H9 (cell line): ENCODE results near the gene BCL6. TPM values are rescaled to one million over a fixed set of nuclear protein-coding genes. Genes with fewer than 3 reads are reported as not detected.
A peak's percentile ranks its signal among the peaks of the same experiment; 100 is the strongest.

Source experiments
- DNase-seq: peaks from one replicate; pipeline ENCODE4 v3.0.0-alpha.2; 2017
- H2AFZ ChIP-seq: one replicate; pipeline ENCODE4 v1.6.1; 2013; ENCODE audit warnings: mild to moderate bottlenecking, low read length, control low read depth, moderate library complexity
- H2AK5ac ChIP-seq: 2 replicates; pipeline ENCODE4 v1.6.1; 2013; ENCODE audit warnings: low read length, control low read depth, mixed read lengths; ENCODE audit not compliant: insufficient read length
- H2BK120ac ChIP-seq: one replicate; pipeline ENCODE4 v1.6.1; 2013; ENCODE audit warnings: low read depth, mild to moderate bottlenecking, low read length, control low read depth, inconsistent platforms; ENCODE audit not compliant: poor library complexity, severe bottlenecking
- H2BK12ac ChIP-seq: 2 replicates; pipeline ENCODE4 v1.6.1; 2013; ENCODE audit warnings: low read length, control low read depth, mixed read lengths, low read depth; ENCODE audit not compliant: insufficient read length
- H2BK15ac ChIP-seq: 2 replicates; pipeline ENCODE4 v1.6.1; 2013; ENCODE audit warnings: low read depth, low read length, control low read depth
- H2BK20ac ChIP-seq: one replicate; pipeline ENCODE4 v1.6.1; 2013; ENCODE audit warnings: low read depth, mild to moderate bottlenecking, low read length, control low read depth, inconsistent platforms; ENCODE audit not compliant: poor library complexity, severe bottlenecking
- H2BK5ac ChIP-seq: 2 replicates; pipeline ENCODE4 v1.6.1; 2013; ENCODE audit warnings: low read length, control low read depth, mixed read lengths; ENCODE audit not compliant: insufficient read length
- H3K14ac ChIP-seq: 2 replicates; pipeline ENCODE4 v1.6.1; 2013; ENCODE audit warnings: low read length, control low read depth; ENCODE audit not compliant: insufficient read depth
- H3K18ac ChIP-seq: 2 replicates; pipeline ENCODE4 v1.6.1; 2013; ENCODE audit warnings: low read depth, mild to moderate bottlenecking, mixed read lengths, low read length, control low read depth; ENCODE audit not compliant: insufficient read length
- H3K23ac ChIP-seq: 2 replicates; pipeline ENCODE4 v1.6.1; 2013; ENCODE audit warnings: low read length, control low read depth, mixed read lengths, low read depth; ENCODE audit not compliant: insufficient read length
- H3K23me2 ChIP-seq: 2 replicates; pipeline ENCODE4 v1.6.1; 2013; ENCODE audit warnings: low read depth, mild to moderate bottlenecking, mixed read lengths, low read length, control low read depth; ENCODE audit not compliant: insufficient read length, poor library complexity, severe bottlenecking
- H3K27ac ChIP-seq: 2 replicates; pipeline ENCODE4 v1.5.1; 2013; ENCODE audit warnings: low read length, control low read depth, mixed read lengths, low read depth; ENCODE audit not compliant: insufficient read length
- H3K27me3 ChIP-seq: 2 replicates; pipeline ENCODE4 v1.6.1; 2013; ENCODE audit warnings: low read length, control low read depth, inconsistent platforms; ENCODE audit not compliant: insufficient read depth
- H3K4ac ChIP-seq: 2 replicates; pipeline ENCODE4 v1.6.1; 2013; ENCODE audit warnings: low read depth, mild to moderate bottlenecking, control low read depth, inconsistent platforms, low read length, moderate library complexity
- H3K4me1 ChIP-seq: 2 replicates; pipeline ENCODE4 v1.6.1; 2013; ENCODE audit warnings: low read length, control low read depth, inconsistent platforms; ENCODE audit not compliant: insufficient read depth
- H3K4me2 ChIP-seq: 2 replicates; pipeline ENCODE4 v1.6.1; 2013; ENCODE audit warnings: low read length, control low read depth, mixed read lengths; ENCODE audit not compliant: insufficient read length, insufficient read depth
- H3K56ac ChIP-seq: 2 replicates; pipeline ENCODE4 v1.6.1; 2013; ENCODE audit warnings: low read depth, mild to moderate bottlenecking, mixed read lengths, low read length, control low read depth; ENCODE audit not compliant: insufficient read length
- H3K79me1 ChIP-seq: 2 replicates; pipeline ENCODE4 v1.6.1; 2013; ENCODE audit warnings: low read depth, mild to moderate bottlenecking, moderate library complexity, low read length, control low read depth, inconsistent platforms; ENCODE audit not compliant: insufficient read depth, poor library complexity, severe bottlenecking
- H3K79me2 ChIP-seq: 2 replicates; pipeline ENCODE4 v1.6.1; 2013; ENCODE audit warnings: low read length, control low read depth, inconsistent platforms; ENCODE audit not compliant: insufficient read depth
- H3K9ac ChIP-seq: 2 replicates; pipeline ENCODE4 v1.6.1; 2013; ENCODE audit warnings: low read length, control low read depth, mixed read lengths; ENCODE audit not compliant: insufficient read length; ENCODE audit errors: extremely low read depth
- H3K9me3 ChIP-seq: one replicate; pipeline ENCODE4 v1.6.1; 2013; ENCODE audit warnings: low read depth, low read length, inconsistent platforms; ENCODE audit not compliant: control insufficient read depth
- H3T11ph ChIP-seq: one replicate; pipeline ENCODE4 v1.6.1; 2013; ENCODE audit warnings: mild to moderate bottlenecking, low read length, control low read depth, inconsistent platforms
- H4K20me1 ChIP-seq: one replicate; pipeline ENCODE4 v1.6.1; 2013; ENCODE audit not compliant: control insufficient read depth, insufficient read length, insufficient read depth
- H4K5ac ChIP-seq: 2 replicates; pipeline ENCODE4 v1.6.1; 2013; ENCODE audit warnings: low read depth, mild to moderate bottlenecking, mixed read lengths, low read length, control low read depth; ENCODE audit not compliant: insufficient read length
- H4K8ac ChIP-seq: replicated peaks from 2 replicates; pipeline ENCODE4 v1.6.1; 2013; ENCODE audit warnings: low read length, control low read depth, mixed read lengths, low read depth; ENCODE audit not compliant: insufficient read length
- H4K91ac ChIP-seq: 2 replicates; pipeline ENCODE4 v1.6.1; 2013; ENCODE audit warnings: low read depth, mild to moderate bottlenecking, moderate library complexity, mixed read lengths, low read length, control low read depth; ENCODE audit not compliant: insufficient read length
- H3K27ac Mint-ChIP-seq, 3 experiments: 2 replicates in 2 of 3; 3 replicates in 1 of 3; pipeline ENCODE4 v1.8.0; 2020 to 2021; ENCODE audit warnings: mixed read lengths in 3 of 3, mild to moderate bottlenecking in 1 of 3, moderate library complexity in 1 of 3
- H3K27me3 Mint-ChIP-seq: 2 replicates; pipeline ENCODE4 v1.8.0; 2021; ENCODE audit warnings: low read depth, mild to moderate bottlenecking, moderate library complexity, mixed read lengths
- H3K36me3 Mint-ChIP-seq, 3 experiments: 2 replicates in 2 of 3; 3 replicates in 1 of 3; pipeline ENCODE4 v1.8.0; 2020 to 2021; ENCODE audit warnings: low read depth in 3 of 3, mixed read lengths in 3 of 3; ENCODE audit not compliant: insufficient read depth in 1 of 3
- H3K4me1 Mint-ChIP-seq, 2 experiments: 2 replicates each; pipeline ENCODE4 v1.8.0; 2020; ENCODE audit warnings: mixed read lengths in 2 of 2
- H3K4me3 Mint-ChIP-seq, 2 experiments: 2 replicates in 1 of 2; 3 replicates in 1 of 2; pipeline ENCODE4 v1.8.0; 2020 to 2021; ENCODE audit warnings: mild to moderate bottlenecking in 2 of 2, mixed read lengths in 2 of 2, moderate library complexity in 1 of 2
- H3K9me3 Mint-ChIP-seq, 2 experiments: 2 replicates in 1 of 2; 3 replicates in 1 of 2; pipeline ENCODE4 v1.8.0; 2020; ENCODE audit warnings: mild to moderate bottlenecking in 2 of 2, mixed read lengths in 2 of 2, moderate library complexity in 1 of 2
- WGBS: extraction: QIAGEN DNeasy Blood & Tissue Kit; methylation state at CpG from one replicate; pipeline ENCODE4 v1.1.7; 2013; ENCODE audit warnings: missing lambda C conversion rate, low lambda C conversion rate, mixed read lengths; ENCODE audit not compliant: insufficient read length; ENCODE audit errors: extremely low coverage; 5-methylcytosine and 5-hydroxymethylcytosine counted together
- total RNA-seq: library from RNA; stranded (reverse); gene quantifications from 2 replicates; pipeline ENCODE4 v1.2.1, GENCODE V29; 2021
- TF ChIP-seq, protein P1 (sequence below): fragments of 200-600 bp; sonication (generic); conservative IDR thresholded peaks from 3 replicates; pipeline ENCODE4 v1.8.0; 2021; ENCODE audit warnings: antibody characterized with exemption, mild to moderate bottlenecking

The BCL6 gene
- total RNA-seq, 1 experiment from 2014 or later = 3.4 TPM

DNA sequence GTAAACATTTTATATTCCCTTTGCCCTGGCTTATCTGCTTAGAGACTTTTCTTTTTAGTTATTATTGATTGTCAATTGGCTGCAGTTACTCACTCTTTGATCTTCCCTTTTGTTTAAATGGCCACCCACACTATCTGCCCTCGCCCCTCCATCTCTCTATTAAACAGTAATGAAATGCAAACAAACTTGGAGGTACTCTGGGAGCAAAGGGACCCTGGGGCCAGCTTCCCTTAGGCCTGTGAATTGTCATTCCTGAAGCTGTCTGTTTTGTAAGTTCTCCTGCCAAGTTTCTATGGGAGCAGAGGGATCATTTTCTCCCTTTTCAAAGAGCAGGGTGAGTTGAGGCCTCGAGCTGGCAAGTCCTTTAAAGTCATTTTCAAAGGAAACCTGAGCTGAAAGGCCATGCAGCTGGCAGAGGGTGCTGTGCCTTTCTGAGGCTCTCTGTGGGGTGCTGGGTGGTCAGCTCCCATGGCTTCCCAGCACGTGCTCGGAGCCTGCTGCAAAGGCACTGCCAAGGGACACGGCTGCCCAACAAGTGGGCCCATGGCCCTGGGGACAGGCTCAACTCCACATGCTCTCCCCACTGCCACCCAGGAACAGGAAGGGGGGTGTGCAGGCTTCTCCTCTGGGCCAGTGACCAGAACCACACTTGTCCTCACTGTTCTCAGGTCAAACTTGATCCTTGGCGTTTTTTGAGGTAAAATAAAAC is 25.5 kb downstream of the BCL6 start:
- DNase-seq = no peak

More for the DNA sequence above, 25.5 kb downstream of the BCL6 start:
- H3K36me3 Mint-ChIP-seq = peaks cover 0 to 38% (median 29%) of the 10 kb centered on the region in 3 experiments; a peak in 5 of 7 replicates
- H2BK20ac ChIP-seq = no peak overlapping the region
- H3T11ph ChIP-seq = no peak overlapping the region
- H2BK120ac ChIP-seq = no peak overlapping the region
- no peak overlapping the region for H3K23ac ChIP-seq
- H3K79me2 ChIP-seq = no peaks in the 10 kb centered on the region
- H4K20me1 ChIP-seq = no peaks in the 10 kb centered on the region
- WGBS = no CpG with 5 or more reads among the region's 6 CpGs
- H3K27ac ChIP-seq = no peak overlapping the region
- no peak overlapping the region for H3K56ac ChIP-seq
- peak overlapping the region in 1 of 3 experiments; percentile 37; a peak in 2 of 7 replicates for H3K27ac Mint-ChIP-seq
- no peak overlapping the region for H4K8ac ChIP-seq
- no peak overlapping the region for H3K4me3 Mint-ChIP-seq
- peaks cover 6% of the 10 kb centered on the region for H3K27me3 Mint-ChIP-seq
- no peak overlapping the region for H3K4me2 ChIP-seq
- H4K5ac ChIP-seq = no peak overlapping the region
- no peaks in the 10 kb centered on the region for H3K23me2 ChIP-seq
- no peak overlapping the region for H4K91ac ChIP-seq
- H3K79me1 ChIP-seq = no peaks in the 10 kb centered on the region
- no peaks in the 10 kb centered on the region for H3K9me3 ChIP-seq
- no peaks in the 10 kb centered on the region for H3K27me3 ChIP-seq
- no peak overlapping the region for H2BK15ac ChIP-seq
- H3K14ac ChIP-seq = no peak overlapping the region
- TF ChIP-seq, protein P1, sequence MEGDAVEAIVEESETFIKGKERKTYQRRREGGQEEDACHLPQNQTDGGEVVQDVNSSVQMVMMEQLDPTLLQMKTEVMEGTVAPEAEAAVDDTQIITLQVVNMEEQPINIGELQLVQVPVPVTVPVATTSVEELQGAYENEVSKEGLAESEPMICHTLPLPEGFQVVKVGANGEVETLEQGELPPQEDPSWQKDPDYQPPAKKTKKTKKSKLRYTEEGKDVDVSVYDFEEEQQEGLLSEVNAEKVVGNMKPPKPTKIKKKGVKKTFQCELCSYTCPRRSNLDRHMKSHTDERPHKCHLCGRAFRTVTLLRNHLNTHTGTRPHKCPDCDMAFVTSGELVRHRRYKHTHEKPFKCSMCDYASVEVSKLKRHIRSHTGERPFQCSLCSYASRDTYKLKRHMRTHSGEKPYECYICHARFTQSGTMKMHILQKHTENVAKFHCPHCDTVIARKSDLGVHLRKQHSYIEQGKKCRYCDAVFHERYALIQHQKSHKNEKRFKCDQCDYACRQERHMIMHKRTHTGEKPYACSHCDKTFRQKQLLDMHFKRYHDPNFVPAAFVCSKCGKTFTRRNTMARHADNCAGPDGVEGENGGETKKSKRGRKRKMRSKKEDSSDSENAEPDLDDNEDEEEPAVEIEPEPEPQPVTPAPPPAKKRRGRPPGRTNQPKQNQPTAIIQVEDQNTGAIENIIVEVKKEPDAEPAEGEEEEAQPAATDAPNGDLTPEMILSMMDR = no peak
- no peak overlapping the region for H2AK5ac ChIP-seq
- no peak overlapping the region for H3K4ac ChIP-seq
- H3K4me1 ChIP-seq = no peaks in the 10 kb centered on the region
- H3K9ac ChIP-seq = no peak overlapping the region
- H3K4me1 Mint-ChIP-seq = peaks cover 20 to 26% of the 10 kb centered on the region in 2 experiments
- no peak overlapping the region for H2AFZ ChIP-seq
- H2BK12ac ChIP-seq = no peak overlapping the region
- H3K9me3 Mint-ChIP-seq = no peaks in the 10 kb centered on the region; a peak in 1 of 5 replicates
- H2BK5ac ChIP-seq = no peak overlapping the region
- no peak overlapping the region for H3K18ac ChIP-seq
